HEK293T (cell line): Measurements from ENCODE around the gene CHST15.
"Not testable (repeated sequence)": the region's sequence is repeated elsewhere in the genome, so short reads cannot be mapped to it uniquely, and the experiment has no call there.

ENCODE experiments used
- CTCF ChIA-PET: fragments of 350-600 bp; formaldehyde crosslinking; extraction: SDS; loops from one replicate; lab custom pipeline; 2021; ENCODE audit warnings: antibody characterized with exemption, inconsistent platforms; lab: Yijun Ruan, JAX
- POLR2A ChIA-PET: fragments of 350-600 bp; formaldehyde crosslinking; extraction: SDS; loops from one replicate; lab custom pipeline; 2020; ENCODE audit warnings: antibody characterized with exemption, inconsistent platforms; lab: Yijun Ruan, JAX
- DNase-seq: peaks from one replicate; pipeline ENCODE4 v3.0.0; 2012; ENCODE audit warnings: mixed read lengths; ENCODE audit errors: extremely low spot score
- ARNT ChIP-seq: fragments of 450-650 bp; IDR thresholded peaks from 2 replicates; pipeline ENCODE4 v1.6.1; 2017; ENCODE audit warnings: mild to moderate bottlenecking
- BHLHE40 ChIP-seq: fragments of 450-650 bp; IDR thresholded peaks from 2 replicates; pipeline ENCODE4 v1.6.1; 2016; ENCODE audit warnings: mild to moderate bottlenecking, moderate library complexity, borderline replicate concordance
- CTBP1 ChIP-seq: fragments of 450-650 bp; IDR thresholded peaks from 2 replicates; pipeline ENCODE4 v1.6.1; 2016; ENCODE audit warnings: borderline replicate concordance
- ELF4 ChIP-seq: fragments of 450-650 bp; IDR thresholded peaks from 2 replicates; pipeline ENCODE4 v1.6.1; 2017; ENCODE audit warnings: antibody characterized with exemption
- FOXA1 ChIP-seq: fragments of 450-650 bp; IDR thresholded peaks from 2 replicates; pipeline ENCODE4 v1.6.1; 2016; ENCODE audit warnings: mild to moderate bottlenecking
- FOXK2 ChIP-seq: fragments of 450-650 bp; IDR thresholded peaks from 2 replicates; pipeline ENCODE4 v1.6.1; 2016; ENCODE audit warnings: mild to moderate bottlenecking
- FOXM1 ChIP-seq: fragments of 450-650 bp; IDR thresholded peaks from 2 replicates; pipeline ENCODE4 v1.6.1; 2017; ENCODE audit warnings: mild to moderate bottlenecking, borderline replicate concordance
- HDGF ChIP-seq: fragments of 450-650 bp; IDR thresholded peaks from 2 replicates; pipeline ENCODE4 v1.6.1; 2017; ENCODE audit warnings: antibody characterized with exemption, borderline replicate concordance
- L3MBTL2 ChIP-seq: fragments of 450-650 bp; conservative IDR thresholded peaks from 2 replicates; pipeline ENCODE4 v1.6.1; 2016; ENCODE audit warnings: mild to moderate bottlenecking
- LEF1 ChIP-seq: fragments of 450-650 bp; IDR thresholded peaks from 2 replicates; pipeline ENCODE4 v1.6.1; 2017; ENCODE audit warnings: mild to moderate bottlenecking, borderline replicate concordance
- NFRKB ChIP-seq: fragments of 450-650 bp; IDR thresholded peaks from 2 replicates; pipeline ENCODE4 v1.6.1; 2016; ENCODE audit warnings: mild to moderate bottlenecking, moderate library complexity
- PKNOX1 ChIP-seq: fragments of 450-650 bp; IDR thresholded peaks from 2 replicates; pipeline ENCODE4 v1.6.1; 2016
- SP1 ChIP-seq: fragments of 450-650 bp; IDR thresholded peaks from 2 replicates; pipeline ENCODE4 v1.6.1; 2017
- SUZ12 ChIP-seq: fragments of 450-650 bp; IDR thresholded peaks from 2 replicates; pipeline ENCODE4 v1.6.1; 2016; ENCODE audit warnings: mild to moderate bottlenecking
- TARDBP ChIP-seq: fragments of 450-650 bp; IDR thresholded peaks from 2 replicates; pipeline ENCODE4 v1.6.1; 2016
- ZNF384 ChIP-seq: fragments of 450-650 bp; IDR thresholded peaks from 2 replicates; pipeline ENCODE4 v1.6.1; 2016

The CHST15 gene

GRCh38 chr10:124099604-124100003, 6.2 kb upstream of the CHST15 start:
- no peak for TF ChIP-seq PKNOX1
- no peak for TF ChIP-seq LEF1
- TF ChIP-seq NFRKB, result no peak
- TF ChIP-seq CTBP1, result no peak
- no peak for TF ChIP-seq ELF4
- TF ChIP-seq FOXK2, result no peak
- TF ChIP-seq ARNT, result no peak
- no peak for TF ChIP-seq L3MBTL2
- TF ChIP-seq FOXA1, result no peak
- TF ChIP-seq ZNF384, result no peak
- no peak for TF ChIP-seq BHLHE40
- TF ChIP-seq SP1, result no peak
- no peak for TF ChIP-seq TARDBP
- TF ChIP-seq HDGF, result no peak
- no peak for TF ChIP-seq FOXM1
- no peak for TF ChIP-seq SUZ12
- no peak for DNase-seq
- ChIA-PET POLR2A (no interaction called here), CTCF (no interaction called here)

DNA sequence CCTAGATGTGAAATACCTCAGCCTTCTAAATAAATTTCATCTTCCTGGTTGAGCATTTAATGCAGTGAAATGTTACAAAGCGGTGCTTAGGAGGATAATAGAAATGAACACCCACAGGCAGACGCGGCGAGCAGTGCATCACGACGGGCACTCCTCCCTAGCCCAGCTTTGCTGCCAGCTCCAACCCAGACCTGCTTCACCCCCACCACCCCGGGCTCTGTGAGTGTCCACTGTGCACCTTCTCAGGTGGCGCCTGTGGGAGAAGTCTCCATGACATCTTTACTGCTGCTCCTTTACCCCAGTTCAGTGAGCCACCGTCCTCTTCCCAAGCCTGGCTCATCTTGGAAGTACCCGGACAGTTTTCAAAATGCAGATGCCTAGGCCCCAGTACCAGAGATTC, 5.2 kb upstream of the CHST15 start:
- ChIA-PET CTCF (no interaction called here), POLR2A (no interaction called here)
- no peak for DNase-seq
- TF ChIP-seq NFRKB (no peak), LEF1 (no peak), FOXA1 (no peak), HDGF (no peak), L3MBTL2 (no peak), TARDBP (no peak), ARNT (no peak), ZNF384 (no peak), CTBP1 (no peak), PKNOX1 (no peak), SUZ12 (no peak), BHLHE40 (no peak), FOXM1 (no peak), ELF4 (no peak), SP1 (no peak), FOXK2 (no peak)

DNA sequence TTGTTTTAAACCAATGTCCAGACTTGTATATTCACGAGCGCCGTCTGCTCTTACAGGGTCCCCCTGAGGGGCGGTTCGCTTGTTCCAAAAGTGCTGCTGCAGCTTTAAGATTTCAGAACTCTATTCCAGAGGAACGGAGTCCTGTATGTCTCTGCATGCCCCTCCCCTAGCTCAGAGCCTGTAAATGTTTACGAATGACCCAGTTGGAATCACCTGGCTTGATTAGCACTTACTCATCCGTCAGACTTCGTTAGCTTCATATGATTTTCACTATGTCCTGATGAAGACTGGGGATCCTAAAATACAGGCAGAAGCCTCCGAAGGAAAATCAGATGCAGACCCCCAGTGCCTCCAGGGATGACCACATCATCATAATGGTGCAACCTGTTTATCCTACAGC, 4.5 kb upstream of the CHST15 start:
- TF ChIP-seq BHLHE40 (no peak), FOXA1 (no peak), SP1 (no peak), ZNF384 (no peak), SUZ12 (no peak), PKNOX1 (no peak), ARNT (no peak), FOXK2 (no peak), L3MBTL2 (no peak), CTBP1 (no peak), ELF4 (no peak)
- CTCF ChIA-PET, result no interaction called here
- no peak for DNase-seq
- POLR2A ChIA-PET, result no interaction called here

DNA sequence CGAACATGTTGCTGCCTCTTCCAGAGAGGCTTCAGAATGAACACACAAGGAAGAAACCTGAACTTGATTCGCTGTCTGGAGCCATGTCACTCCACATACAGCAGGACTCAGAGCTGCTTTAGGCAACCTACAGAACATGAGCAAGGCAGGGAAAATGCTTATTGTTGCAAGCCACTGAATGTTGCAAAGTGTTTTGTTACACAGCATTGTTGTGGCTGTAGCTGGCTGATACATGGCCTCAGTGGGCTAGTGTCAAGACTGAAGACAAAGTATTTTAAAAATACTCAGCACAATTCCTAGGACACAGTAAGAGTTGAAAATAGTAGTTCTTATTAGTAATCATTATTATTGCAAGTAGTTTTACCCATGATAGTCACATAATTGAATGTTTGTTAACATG, 3.1 kb upstream of the CHST15 start:
- ChIA-PET CTCF (no interaction called here), POLR2A (no interaction called here)
- DNase-seq, result no peak
- no peak for TF ChIP-seq NFRKB
- TF ChIP-seq ZNF384, result no peak
- TF ChIP-seq SUZ12, result no peak

DNA sequence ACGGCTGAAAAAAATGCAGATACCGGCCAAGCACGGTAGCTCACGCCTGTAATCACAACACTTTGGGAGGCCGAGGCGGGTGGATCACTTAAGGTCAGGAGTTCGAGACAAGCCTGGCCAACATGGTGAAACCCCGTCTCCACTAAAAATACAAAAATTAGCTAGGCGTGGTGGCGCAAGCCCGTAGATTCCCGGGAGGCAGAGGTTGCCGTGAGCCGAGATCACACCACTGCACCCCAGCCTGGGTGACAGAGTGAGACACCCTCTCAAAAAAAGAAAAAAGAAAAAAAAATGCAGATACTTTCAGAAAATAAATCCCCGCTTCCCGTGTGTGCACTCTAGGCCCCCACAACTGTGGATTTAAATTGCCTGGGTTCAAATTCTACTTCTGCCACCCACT, 2.4 kb upstream of the CHST15 start:
- CTCF ChIA-PET, DNase-seq, POLR2A ChIA-PET: not testable (repeated sequence)

DNA sequence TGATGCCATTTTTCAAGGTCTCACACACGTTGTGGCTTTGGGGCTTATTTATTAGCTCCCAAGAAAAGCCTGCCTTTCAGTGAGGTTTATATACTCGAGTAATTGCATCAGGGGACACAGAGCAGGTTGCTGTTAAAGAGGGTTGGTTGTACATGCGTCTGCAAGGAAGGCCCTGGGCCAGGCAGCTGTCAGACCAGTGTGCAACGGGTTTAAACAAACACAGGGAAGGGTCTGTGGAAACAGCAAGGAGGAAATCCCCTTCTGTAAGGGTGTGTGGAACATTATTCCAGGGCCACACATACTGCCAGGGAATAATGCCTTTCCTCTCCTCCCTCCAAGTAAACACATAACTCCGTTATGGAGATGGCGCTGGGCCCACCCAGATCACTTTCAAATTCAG, 1.7 kb upstream of the CHST15 start:
- CTCF ChIA-PET, result no interaction called here
- DNase-seq, result no peak
- POLR2A ChIA-PET, result no interaction called here
- TF ChIP-seq FOXA1 (no peak), FOXK2 (no peak), CTBP1 (no peak), BHLHE40 (no peak)

- CTCF ChIA-PET, result interaction anchor here (0.8 kb wide), 1 partner anchor 100 kb away, joined by 5 read pairs; no protein-coding TSS in a partner anchor
- DNase-seq, result no peak
- TF ChIP-seq FOXA1 (no peak), ZNF384 (no peak), NFRKB (no peak), HDGF (no peak), TARDBP (no peak), FOXM1 (no peak)
- POLR2A ChIA-PET, result interaction anchor here (1.7 kb wide), 1 partner anchor 99 kb away, joined by 5 read pairs; no protein-coding TSS in a partner anchor
Observed at GRCh38 chr10:124094419-124094785, 1.0 kb upstream of the CHST15 start.
